ENCODE data around the gene SH3GL3.

The SH3GL3 gene

GRCh38 chr15:83498374-83498773 is 51.2 kb downstream of the SH3GL3 start:
- H3K27me3 Mint-ChIP-seq (ENCODE audit: low read depth): no peaks in the 10 kb centered on the region
- H3K4me3 Mint-ChIP-seq: no peak overlapping the region
- peaks cover 5% of the 10 kb centered on the region for H3K36me3 Mint-ChIP-seq (ENCODE audit: low read depth)
- no peak for TF ChIP-seq CTCF (IDR thresholded peaks at IDR 0.05; ENCODE audit: unreplicated experiment in 3 of 3)
- H3K27ac Mint-ChIP-seq: no peak overlapping the region
- peaks cover 7% of the 10 kb centered on the region for H3K9me3 Mint-ChIP-seq
- H3K4me1 Mint-ChIP-seq: no peaks in the 10 kb centered on the region

GRCh38 chr15:83498801-83499200 is 51.7 kb downstream of the SH3GL3 start:
- Mint-ChIP-seq H3K36me3 (ENCODE audit: low read depth) (peaks cover 5% of the 10 kb centered on the region), H3K4me1 (no peaks in the 10 kb centered on the region), H3K4me3 (no peak overlapping the region), H3K27ac (no peak overlapping the region), H3K27me3 (ENCODE audit: low read depth) (no peaks in the 10 kb centered on the region), H3K9me3 (peaks cover 7% of the 10 kb centered on the region)
- no peak for TF ChIP-seq CTCF (IDR thresholded peaks at IDR 0.05; ENCODE audit: unreplicated experiment in 3 of 3)

- H3K36me3 Mint-ChIP-seq (ENCODE audit: low read depth): peaks cover 5% of the 10 kb centered on the region
- no peak overlapping the region for H3K4me3 Mint-ChIP-seq
- H3K27ac Mint-ChIP-seq: no peak overlapping the region
- peaks cover 7% of the 10 kb centered on the region for H3K9me3 Mint-ChIP-seq
- TF ChIP-seq CTCF (IDR thresholded peaks at IDR 0.05; ENCODE audit: unreplicated experiment in 3 of 3): no peak
- no peaks in the 10 kb centered on the region for H3K27me3 Mint-ChIP-seq (ENCODE audit: low read depth)
- H3K4me1 Mint-ChIP-seq: no peaks in the 10 kb centered on the region
Measured at GRCh38 chr15:83499476-83499875, 52.3 kb downstream of the SH3GL3 start.

- Mint-ChIP-seq H3K27me3 (ENCODE audit: low read depth) (no peaks in the 10 kb centered on the region), H3K4me3 (no peak overlapping the region)
Measured at GRCh38 chr15:83503595-83504364, 56.6 kb downstream of the SH3GL3 start.

GRCh38 chr15:83504365-83504764 is 57.2 kb downstream of the SH3GL3 start:
- H3K9me3 Mint-ChIP-seq: no peaks in the 10 kb centered on the region
- H3K4me3 Mint-ChIP-seq: no peak overlapping the region
- H3K27ac Mint-ChIP-seq: no peak overlapping the region
- no peaks in the 10 kb centered on the region for H3K36me3 Mint-ChIP-seq (ENCODE audit: low read depth)
- TF ChIP-seq CTCF (IDR thresholded peaks at IDR 0.05; ENCODE audit: unreplicated experiment in 3 of 3): no peak
- H3K4me1 Mint-ChIP-seq: no peaks in the 10 kb centered on the region
- H3K27me3 Mint-ChIP-seq (ENCODE audit: low read depth): no peaks in the 10 kb centered on the region

More at GRCh38 chr15:83503595-83504364, 56.6 kb downstream of the SH3GL3 start:
- peaks cover 2% of the 10 kb centered on the region for H3K9me3 Mint-ChIP-seq
- no peak for TF ChIP-seq CTCF (IDR thresholded peaks at IDR 0.05; ENCODE audit: unreplicated experiment in 3 of 3)
- H3K4me1 Mint-ChIP-seq: no peaks in the 10 kb centered on the region
- H3K27ac Mint-ChIP-seq: no peak overlapping the region
- peaks cover under 1% of the 10 kb centered on the region for H3K36me3 Mint-ChIP-seq (ENCODE audit: low read depth)

GRCh38 chr15:83510001-83510400 is 62.9 kb downstream of the SH3GL3 start:
- TF ChIP-seq CTCF (IDR thresholded peaks at IDR 0.05; ENCODE audit: unreplicated experiment in 3 of 3): no peak
- no peak overlapping the region for H3K27ac Mint-ChIP-seq

More at GRCh38 chr15:83510001-83510400, 62.9 kb downstream of the SH3GL3 start:
- Mint-ChIP-seq H3K27me3 (ENCODE audit: low read depth) (peaks cover 3% of the 10 kb centered on the region), H3K9me3 (no peaks in the 10 kb centered on the region), H3K4me3 (no peak overlapping the region), H3K4me1 (no peaks in the 10 kb centered on the region), H3K36me3 (ENCODE audit: low read depth) (no peaks in the 10 kb centered on the region)

All from nephron (organoid).